SHP77 (cell line): Measurements from ENCODE around the gene LCMT1.
"Not testable (repeated sequence)": the region's sequence is repeated elsewhere in the genome, so short reads cannot be mapped to it uniquely, and the experiment has no call there.

Experiments used
- DNase-seq, 2 experiments: peaks; one replicate each; lab custom pipeline; 2025; lab: John Stamatoyannopoulos, UW

The LCMT1 gene

GRCh38 chr16:25095636-25096035 is 15.9 kb upstream of the LCMT1 start:
- no peak for DNase-seq

- no peak for DNase-seq
Measured at GRCh38 chr16:25097276-25097975, 14.1 kb upstream of the LCMT1 start.

- no peak for DNase-seq
Measured at GRCh38 chr16:25100511-25100910, 11.0 kb upstream of the LCMT1 start.

- peak; percentile 95 to 96 for DNase-seq
Measured at GRCh38 chr16:25106567-25107465, 4.7 kb upstream of the LCMT1 start.

GRCh38 chr16:25107466-25107792 is 4.1 kb upstream of the LCMT1 start:
- no peak for DNase-seq

DNA sequence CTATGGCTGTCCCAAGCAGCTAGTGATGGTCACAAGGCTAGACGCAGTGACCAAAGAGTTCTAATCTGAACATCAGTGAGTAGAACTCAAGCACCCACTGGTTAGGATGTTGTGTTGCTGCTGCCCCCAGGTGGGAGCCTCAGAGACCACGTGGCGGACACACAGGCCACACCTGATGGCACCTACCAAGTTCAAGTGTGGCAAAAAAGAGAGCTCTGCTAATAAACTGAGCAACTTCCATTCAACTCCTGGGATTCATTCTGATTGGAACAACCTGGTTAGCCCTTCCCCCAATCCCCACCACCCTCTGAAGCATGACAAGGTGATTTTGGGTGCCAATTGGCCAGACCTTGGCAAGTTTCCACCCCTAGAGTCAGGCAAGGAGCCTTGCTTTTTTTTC is 3.5 kb upstream of the LCMT1 start:
- DNase-seq: peak; percentile 51 to 52

- DNase-seq: peak in 1 of 2 experiments; percentile 7
Measured at GRCh38 chr16:25109643-25110042, 1.9 kb upstream of the LCMT1 start.

DNA sequence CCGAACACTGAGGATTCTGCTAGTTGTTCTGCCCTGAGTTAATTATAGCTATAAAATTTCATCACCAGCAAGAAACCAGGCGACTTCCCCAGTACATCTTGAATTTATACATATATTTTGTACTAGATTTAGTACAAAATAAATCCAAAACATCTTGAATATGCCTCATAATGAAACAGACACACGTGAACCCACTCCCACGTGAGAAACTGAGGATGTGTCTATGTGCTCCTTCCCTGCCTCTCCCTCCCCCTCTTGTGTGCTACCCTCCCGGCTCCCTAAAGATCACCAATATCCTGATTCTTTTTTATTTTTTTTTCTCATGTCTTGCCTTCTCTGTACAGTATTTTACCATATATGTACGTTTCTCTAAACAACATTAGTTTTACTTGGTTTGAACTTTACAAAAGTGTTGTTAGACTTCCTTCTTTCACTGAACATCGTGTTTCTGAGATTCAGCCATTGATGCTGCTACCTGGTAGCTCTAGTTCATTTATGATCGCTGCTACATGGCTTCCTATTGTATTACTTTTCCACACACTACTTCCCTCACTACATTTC is 1.1 kb upstream of the LCMT1 start:
- peak in 1 of 2 experiments; percentile 31 for DNase-seq

GRCh38 chr16:25114121-25114520 is 2.6 kb downstream of the LCMT1 start:
- no peak for DNase-seq

DNA sequence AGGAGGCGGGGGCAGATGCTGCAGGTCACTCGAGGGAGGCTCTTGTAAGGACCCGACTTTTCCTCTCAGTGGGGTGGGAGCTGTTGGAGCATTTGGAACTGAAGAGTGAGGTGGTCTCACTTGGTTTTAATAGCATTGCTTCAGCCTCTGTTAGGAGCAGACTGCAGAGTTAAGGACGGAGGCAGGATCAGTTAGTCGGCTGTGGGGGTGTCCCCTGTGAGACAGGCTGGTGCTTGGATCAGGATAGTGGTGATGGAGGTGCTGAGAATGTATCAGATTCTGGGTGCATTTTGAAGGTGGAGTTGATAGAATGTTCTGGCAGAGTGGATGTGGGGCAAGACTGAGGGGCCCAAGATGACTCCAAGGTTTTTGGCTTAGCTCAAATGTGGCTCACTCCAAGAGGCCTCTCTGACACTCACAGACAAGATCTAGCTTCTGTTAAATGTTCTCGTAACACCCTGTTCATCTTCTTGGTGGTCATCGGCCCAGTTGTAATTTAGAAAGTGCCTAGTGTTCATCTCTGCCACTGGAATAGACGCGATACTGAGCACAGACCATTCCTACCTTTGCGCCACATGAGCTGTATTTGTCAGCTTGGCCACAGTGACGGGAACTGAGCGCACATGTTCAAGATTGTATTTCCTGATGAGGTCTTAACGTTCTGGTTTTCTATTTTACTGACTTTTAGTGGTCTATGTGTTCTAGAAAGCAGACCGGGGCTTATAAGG is 7.5 kb downstream of the LCMT1 start:
- no peak for DNase-seq

GRCh38 chr16:25121824-25122600 is 10.5 kb downstream of the LCMT1 start:
- no peak for DNase-seq

GRCh38 chr16:25124503-25124902 is 13.0 kb downstream of the LCMT1 start:
- DNase-seq: no peak

- DNase-seq: not testable (repeated sequence)
Measured at GRCh38 chr16:25126086-25126666, 14.6 kb downstream of the LCMT1 start.

GRCh38 chr16:25126820-25127232 is 15.3 kb downstream of the LCMT1 start:
- DNase-seq: peak; percentile 34 to 53

GRCh38 chr16:25132751-25133150 is 21.2 kb downstream of the LCMT1 start:
- DNase-seq: not testable (repeated sequence)

GRCh38 chr16:25134166-25134700 is 22.7 kb downstream of the LCMT1 start:
- DNase-seq: no peak

DNA sequence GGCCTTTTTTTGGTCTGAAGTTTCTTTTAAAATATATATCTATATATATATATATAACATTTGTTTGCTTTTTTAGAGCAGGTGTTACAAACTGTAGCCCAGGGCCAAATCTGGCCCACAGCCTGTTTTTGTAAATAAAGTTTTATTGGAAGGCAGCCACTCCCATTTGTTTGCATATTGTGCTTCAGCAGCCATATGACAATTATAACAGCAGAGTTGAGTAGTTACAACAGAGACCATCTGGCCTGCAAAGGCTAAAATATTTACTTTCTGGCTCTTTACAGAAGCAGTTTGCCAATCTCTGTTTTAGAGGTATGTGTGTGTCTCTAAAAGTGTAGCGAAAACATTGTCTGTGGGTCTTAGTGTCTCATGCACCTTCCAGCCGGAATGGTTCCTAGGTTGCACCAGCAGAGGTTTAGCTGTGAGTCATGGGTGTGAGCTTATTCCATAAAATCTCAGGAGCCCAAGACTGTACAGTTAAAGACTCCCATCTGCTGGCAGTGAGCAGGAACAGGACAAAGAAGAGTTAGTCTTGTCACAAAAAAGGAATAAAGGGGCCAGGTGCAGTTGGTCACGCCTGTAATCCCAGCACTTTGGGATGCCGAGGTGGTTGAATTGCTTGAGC is 23.8 kb downstream of the LCMT1 start:
- peak; percentile 79 to 90 for DNase-seq

DNA sequence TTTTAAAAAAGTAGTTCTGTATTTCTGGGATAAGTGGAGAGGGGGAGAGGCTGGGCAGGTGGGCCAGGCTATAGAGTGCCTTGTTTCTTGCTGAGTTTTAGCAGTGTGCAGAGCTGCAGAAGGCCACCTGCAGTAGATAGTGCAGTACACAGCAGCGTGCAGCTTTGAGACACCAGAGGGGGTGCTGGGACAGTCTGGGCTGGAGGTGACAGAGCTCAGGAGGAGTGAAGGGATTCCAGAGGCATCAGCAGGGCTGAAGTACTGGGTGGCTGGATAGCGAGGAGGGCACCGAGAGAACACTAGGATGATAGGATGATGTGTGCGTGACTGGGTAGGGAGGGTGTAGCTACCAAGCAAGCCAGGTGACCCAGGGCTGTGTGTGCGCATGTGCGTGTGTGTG is 26.6 kb downstream of the LCMT1 start:
- DNase-seq: no peak

DNA sequence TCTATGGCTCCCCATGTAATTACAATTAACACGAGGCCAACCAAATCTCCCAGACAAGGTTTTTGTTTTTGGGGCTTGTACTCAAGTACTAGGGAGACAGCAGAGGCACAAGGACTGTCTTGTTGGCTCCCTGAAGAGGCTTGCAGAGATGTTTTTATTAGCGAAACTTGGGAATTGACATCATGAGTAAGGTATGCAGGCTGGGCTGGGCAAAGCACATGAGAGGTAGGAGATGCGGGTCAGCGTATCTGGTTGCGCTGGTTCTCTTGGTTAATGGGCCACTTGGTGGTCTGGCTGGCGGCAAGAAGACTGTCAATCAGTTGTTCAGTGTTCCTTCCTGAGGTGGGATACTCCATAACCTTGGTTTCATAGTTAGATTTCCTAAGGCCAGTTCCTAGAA is 28.9 kb downstream of the LCMT1 start:
- DNase-seq: no peak

DNA sequence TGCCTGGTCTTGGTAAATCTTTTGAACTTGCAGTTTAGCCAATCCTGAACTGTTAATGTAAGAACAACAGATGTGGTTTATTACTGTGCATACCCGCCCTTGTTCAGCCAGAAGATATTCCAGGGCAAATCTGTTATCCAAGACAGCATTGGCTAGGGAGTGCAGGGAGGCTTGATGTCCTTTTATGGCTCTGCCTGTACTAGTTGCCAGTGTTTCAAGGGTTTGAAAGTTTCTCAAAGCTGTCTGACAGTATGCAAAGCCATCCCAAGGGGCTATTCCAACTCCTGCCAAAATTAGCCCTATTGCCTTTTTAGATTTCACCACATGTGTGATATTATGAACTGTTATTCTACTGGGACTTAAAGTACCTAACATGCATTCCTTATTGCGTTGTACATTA is 30.1 kb downstream of the LCMT1 start:
- no peak for DNase-seq
